CD14-positive monocyte (primary cell): ENCODE measurements around the gene POLE. TPM values are rescaled to one million over a fixed set of nuclear protein-coding genes. Genes with fewer than 3 reads are reported as not detected.

ENCODE experiments used
- DNase-seq, 3 donors: peaks; one replicate each; pipeline ENCODE4 v3.0.0-alpha.2; 2011 to 2022
- H2AFZ ChIP-seq: 2 replicates; pipeline ENCODE4 v1.6.0; 2012; ENCODE audit warnings: mild to moderate bottlenecking, low read depth, low read length, inconsistent platforms; ENCODE audit not compliant: insufficient read depth, poor library complexity, severe bottlenecking
- H3K27ac ChIP-seq, 2 donors: 1 replicate in 1 of 2; 2 replicates in 1 of 2; pipeline ENCODE4 v1.5.1; 2012 to 2013; ENCODE audit warnings: low read length in 2 of 2, control low read depth in 1 of 2, inconsistent platforms in 1 of 2, low read depth in 1 of 2, mild to moderate bottlenecking in 1 of 2
- H3K27me3 ChIP-seq, 2 donors: one replicate each; pipeline versions ENCODE4 v1.6.0 to v1.6.1; 2011 to 2013; ENCODE audit warnings: low read length in 2 of 2; ENCODE audit not compliant: control insufficient read depth in 2 of 2, insufficient read depth in 2 of 2
- H3K36me3 ChIP-seq, 2 donors: replicated peaks in 1 of 2; 1 replicate in 1 of 2; 2 replicates in 1 of 2; pipeline versions ENCODE4 v1.5.1 to v1.6.1; 2012 to 2013; ENCODE audit warnings: low read length in 2 of 2, control low read depth in 1 of 2, inconsistent platforms in 1 of 2, mild to moderate bottlenecking in 1 of 2; ENCODE audit not compliant: insufficient read depth in 2 of 2, control insufficient read depth in 1 of 2
- H3K4me1 ChIP-seq, 2 donors: 1 replicate in 1 of 2; 2 replicates in 1 of 2; pipeline versions ENCODE4 v1.5.1 to v1.6.1; 2012 to 2013; ENCODE audit warnings: low read length in 2 of 2, control low read depth in 1 of 2, inconsistent platforms in 1 of 2, mild to moderate bottlenecking in 1 of 2, moderate library complexity in 1 of 2; ENCODE audit not compliant: insufficient read depth in 2 of 2, control insufficient read depth in 1 of 2
- H3K4me2 ChIP-seq: replicated peaks from 2 replicates; pipeline ENCODE3; 2012; ENCODE audit warnings: low read length, moderate library complexity, mild to moderate bottlenecking; ENCODE audit not compliant: poor library complexity, severe bottlenecking; ENCODE audit errors: extremely low read depth
- H3K4me3 ChIP-seq, 3 experiments: fragments of 200-600 bp in 1 of 3; sonication (generic) in 1 of 3; replicated peaks in 1 of 3; 1 replicate in 2 of 3; 2 replicates in 1 of 3; pipeline ENCODE4 v1.5.1; 2011 to 2013; ENCODE audit warnings: low read length in 3 of 3, mild to moderate bottlenecking in 3 of 3, control low read depth in 2 of 3, low read depth in 2 of 3, inconsistent platforms in 1 of 3, moderate library complexity in 1 of 3
- H3K79me2 ChIP-seq: 2 replicates; pipeline ENCODE4 v1.6.0; 2012; ENCODE audit warnings: mild to moderate bottlenecking, control low read depth, inconsistent platforms, low read length, moderate library complexity; ENCODE audit not compliant: insufficient read depth
- H3K9ac ChIP-seq: 2 replicates; pipeline ENCODE4 v1.6.0; 2017; ENCODE audit warnings: low read length, mild to moderate bottlenecking; ENCODE audit not compliant: insufficient read depth, poor library complexity, severe bottlenecking
- H3K9me3 ChIP-seq, 2 donors: replicated peaks in 1 of 2; 1 replicate in 1 of 2; 2 replicates in 1 of 2; pipeline versions ENCODE4 v1.5.1 to v1.6.1; 2012 to 2013; ENCODE audit warnings: low read length in 2 of 2, control low read depth in 1 of 2; ENCODE audit not compliant: control insufficient read depth in 1 of 2, insufficient read depth in 1 of 2
- H4K20me1 ChIP-seq: 2 replicates; pipeline ENCODE4 v1.6.0; 2012; ENCODE audit warnings: mild to moderate bottlenecking, low read length, control low read depth, moderate library complexity; ENCODE audit not compliant: insufficient read depth
- H3K27ac Mint-ChIP-seq, 7 donors: one replicate each; pipeline ENCODE4 v1.8.0; 2020; ENCODE audit warnings: mild to moderate bottlenecking in 7 of 7, mixed read lengths in 7 of 7, moderate library complexity in 6 of 7, inconsistent platforms in 2 of 7
- H3K27me3 Mint-ChIP-seq, 3 donors: one replicate each; pipeline ENCODE4 v1.8.0; 2021 to 2022; ENCODE audit warnings: low read depth in 3 of 3, mild to moderate bottlenecking in 3 of 3, mixed read lengths in 3 of 3, moderate library complexity in 3 of 3, inconsistent platforms in 1 of 3
- H3K36me3 Mint-ChIP-seq, 2 donors: one replicate each; pipeline ENCODE4 v1.8.0; 2020; ENCODE audit warnings: mixed read lengths in 2 of 2, inconsistent platforms in 1 of 2, mild to moderate bottlenecking in 1 of 2
- H3K4me1 Mint-ChIP-seq: one replicate; pipeline ENCODE4 v1.8.0; 2020; ENCODE audit warnings: mild to moderate bottlenecking, mixed read lengths
- H3K4me3 Mint-ChIP-seq, 2 donors: one replicate each; pipeline ENCODE4 v1.8.0; 2020; ENCODE audit warnings: mild to moderate bottlenecking in 2 of 2, mixed read lengths in 2 of 2, moderate library complexity in 1 of 2
- H3K9me3 Mint-ChIP-seq, 7 donors: one replicate each; pipeline ENCODE4 v1.8.0; 2020 to 2022; ENCODE audit warnings: mixed read lengths in 7 of 7, mild to moderate bottlenecking in 6 of 7, moderate library complexity in 6 of 7, inconsistent platforms in 2 of 7
- CTCF ChIP-seq: fragments of 200-600 bp; IDR thresholded peaks from one replicate; pipeline ENCODE4 v1.8.0; 2022; ENCODE audit warnings: antibody characterized with exemption, mild to moderate bottlenecking
- WGBS: methylation state at CpG from one replicate; pipeline ENCODE4 v1.1.5; 2013; ENCODE audit warnings: missing lambda C conversion rate; ENCODE audit not compliant: insufficient coverage; 5-methylcytosine and 5-hydroxymethylcytosine counted together
- intact Hi-C, 2 donors: fragments of 100-400 bp; cut with micrococcal nuclease; formaldehyde crosslinking; loops; one replicate each; pipeline versions ENCODE4 v1.15.0 to v1.15.1; 2023
- polyA plus RNA-seq, 3 donors: library from polyadenylated mRNA; depleted of rRNA in 1 of 3; unstranded in 2 of 3; stranded (reverse) in 1 of 3; fragments of 300-500 nt in 2 of 3; fragments of >200 nt in 1 of 3; fragmentation: Illumina TruSeq in 2 of 3; gene quantifications; 1 replicate in 2 of 3; 2 replicates in 1 of 3; pipeline ENCODE4 v1.2.3, GENCODE V29; 2012 to 2021

Gene POLE
- polyA plus RNA-seq, 3 donors = 1.00 to 24.2 (median 2.2) TPM

DNA sequence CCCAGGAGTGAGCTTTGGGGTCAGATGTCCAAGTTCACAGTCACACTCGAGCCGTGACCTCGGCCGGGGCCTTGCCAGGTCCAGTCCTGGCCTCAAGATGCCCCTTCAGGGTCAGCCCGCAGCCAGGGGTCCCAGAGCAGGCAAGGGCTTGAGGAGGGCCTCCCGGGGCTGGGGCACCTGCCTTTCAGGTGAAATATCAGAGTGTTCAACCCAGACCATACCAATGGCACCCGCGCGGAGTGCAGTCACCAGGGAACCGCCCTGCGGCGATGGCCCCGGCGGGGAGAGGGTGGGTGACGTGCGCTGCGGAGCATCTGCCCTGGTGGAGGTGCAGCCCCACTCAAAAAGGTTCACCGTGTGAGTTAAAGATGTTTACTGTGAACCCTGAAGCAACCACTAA, 93.6 kb downstream of the POLE start:
- H3K9ac ChIP-seq = no peak overlapping the region
- peak overlapping the region; percentile 14 for H3K4me2 ChIP-seq
- no peak overlapping the region for H3K4me3 Mint-ChIP-seq
- no peaks in the 10 kb centered on the region for H3K36me3 ChIP-seq
- H3K27me3 Mint-ChIP-seq = peaks cover 19 to 33% (median 22%) of the 10 kb centered on the region in 3 donors
- no peak for TF ChIP-seq CTCF
- H3K9me3 ChIP-seq = no peaks in the 10 kb centered on the region
- peaks cover 3 to 8% of the 10 kb centered on the region in 2 donors for H3K4me1 ChIP-seq
- H3K27me3 ChIP-seq = peaks cover 0 to 10% of the 10 kb centered on the region in 2 donors
- H3K9me3 Mint-ChIP-seq = peaks cover 0 to 14% (median 4%) of the 10 kb centered on the region in 7 donors
- no peak overlapping the region for H2AFZ ChIP-seq
- H3K4me1 Mint-ChIP-seq = peaks cover 10% of the 10 kb centered on the region
- no peaks in the 10 kb centered on the region for H3K36me3 Mint-ChIP-seq
- DNase-seq = no peak
- 96% methylated on average over 6 of the region's 18 CpGs for WGBS
- intact Hi-C loops = no loop called here
- no peaks in the 10 kb centered on the region for H3K79me2 ChIP-seq
- H4K20me1 ChIP-seq = no peaks in the 10 kb centered on the region
- no peak overlapping the region for H3K27ac Mint-ChIP-seq
- no peak overlapping the region for H3K27ac ChIP-seq
- no peak overlapping the region for H3K4me3 ChIP-seq

- intact Hi-C loops = no loop called here
- no peak overlapping the region for H3K27ac ChIP-seq
- H3K9me3 Mint-ChIP-seq = peaks cover 0 to 14% (median 4%) of the 10 kb centered on the region in 7 donors
- no peak overlapping the region for H3K4me3 ChIP-seq
- no peaks in the 10 kb centered on the region for H3K36me3 Mint-ChIP-seq
- TF ChIP-seq CTCF = no peak
- no peak for DNase-seq
- H3K4me3 Mint-ChIP-seq = no peak overlapping the region
- no peaks in the 10 kb centered on the region for H3K79me2 ChIP-seq
- no peak overlapping the region for H3K27ac Mint-ChIP-seq
- H4K20me1 ChIP-seq = no peaks in the 10 kb centered on the region
- peaks cover 0 to 10% of the 10 kb centered on the region in 2 donors for H3K27me3 ChIP-seq
- H3K36me3 ChIP-seq = no peaks in the 10 kb centered on the region
- H3K4me2 ChIP-seq = no peak overlapping the region
- H3K9me3 ChIP-seq = no peaks in the 10 kb centered on the region
- H2AFZ ChIP-seq = no peak overlapping the region
- 90% methylated on average over 19 of the region's 21 CpGs for WGBS
- peaks cover 10% of the 10 kb centered on the region for H3K4me1 Mint-ChIP-seq
- no peak overlapping the region for H3K9ac ChIP-seq
- H3K27me3 Mint-ChIP-seq = peaks cover 19 to 32% (median 20%) of the 10 kb centered on the region in 3 donors
- peaks cover 0 to 8% of the 10 kb centered on the region in 2 donors for H3K4me1 ChIP-seq
Observed at GRCh38 chr12:132593071-132593470, 94.1 kb downstream of the POLE start.
